Colon (tissue), 2 donors: ENCODE data around the gene PATZ1.

Experiments
- FAIRE-seq: peaks from 2 replicates; lab custom pipeline; 2012; peaks lifted over from hg19 to GRCh38; lab: Jason Lieb, UNC
- donor health status: control.
- donor health status: control.

PATZ1 gene

GRCh38 chr22:31313366-31314147 is 32.6 kb downstream of the PATZ1 start:
- FAIRE-seq = no peak

DNA sequence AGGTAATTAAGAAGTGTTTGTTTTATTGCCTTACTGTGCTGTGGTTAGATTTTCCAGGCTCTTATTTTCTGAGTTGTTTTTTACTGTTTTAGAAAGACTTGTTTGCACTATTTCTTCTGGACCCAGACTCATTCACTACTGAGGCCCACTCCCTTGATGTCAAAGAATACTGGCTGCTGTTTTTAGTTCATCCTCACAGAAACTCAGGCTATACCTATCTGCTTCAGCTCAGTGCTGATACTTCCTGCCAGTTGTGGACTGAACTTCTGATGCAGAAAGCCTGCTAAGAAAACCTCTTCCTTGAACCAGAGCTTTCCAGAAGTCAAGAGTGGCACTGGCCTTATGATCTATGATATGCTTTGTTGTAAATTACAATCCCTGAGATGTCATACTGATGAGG is 38.0 kb downstream of the PATZ1 start:
- no peak for FAIRE-seq

- no peak for FAIRE-seq
Observed at GRCh38 chr22:31305194-31305593, 41.0 kb downstream of the PATZ1 start.

DNA sequence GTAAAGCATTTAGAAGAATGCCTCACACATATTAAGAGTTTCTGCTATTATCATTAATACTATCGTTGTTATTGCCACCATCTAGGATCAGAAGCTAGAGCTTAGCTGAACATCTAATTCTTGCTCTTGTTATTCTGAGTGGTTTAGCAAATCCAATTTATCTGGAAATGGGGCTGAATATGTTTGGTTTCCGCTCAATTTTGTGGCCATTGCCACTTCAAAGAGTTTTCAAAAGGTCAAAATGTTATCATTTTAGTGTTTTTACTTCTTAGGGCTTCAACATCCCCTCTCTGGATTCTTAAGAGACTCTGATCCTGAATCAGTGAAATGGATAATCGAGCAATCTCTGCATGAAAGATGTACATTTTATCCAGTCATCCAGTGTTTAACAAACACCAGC is 43.6 kb downstream of the PATZ1 start:
- FAIRE-seq = no peak

DNA sequence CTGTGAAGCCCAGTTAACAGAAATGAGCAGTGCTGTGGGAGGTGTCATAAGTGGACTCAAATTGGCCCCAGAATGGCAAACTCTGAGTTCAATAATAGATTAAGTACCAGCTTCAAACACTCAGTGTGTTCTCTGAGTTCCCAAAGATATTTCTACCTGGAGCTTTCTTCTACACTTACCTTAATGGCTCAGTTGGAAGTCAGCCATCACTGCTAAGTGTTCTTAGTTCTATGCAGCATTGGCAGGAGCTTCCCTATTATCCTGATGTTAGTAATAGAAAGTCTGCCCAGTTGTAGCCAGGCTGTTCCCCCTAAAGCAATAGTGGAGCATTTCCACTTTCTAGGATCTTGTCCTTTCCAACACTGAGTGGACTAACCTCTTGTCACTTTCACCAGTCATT is 44.1 kb downstream of the PATZ1 start:
- no peak for FAIRE-seq

DNA sequence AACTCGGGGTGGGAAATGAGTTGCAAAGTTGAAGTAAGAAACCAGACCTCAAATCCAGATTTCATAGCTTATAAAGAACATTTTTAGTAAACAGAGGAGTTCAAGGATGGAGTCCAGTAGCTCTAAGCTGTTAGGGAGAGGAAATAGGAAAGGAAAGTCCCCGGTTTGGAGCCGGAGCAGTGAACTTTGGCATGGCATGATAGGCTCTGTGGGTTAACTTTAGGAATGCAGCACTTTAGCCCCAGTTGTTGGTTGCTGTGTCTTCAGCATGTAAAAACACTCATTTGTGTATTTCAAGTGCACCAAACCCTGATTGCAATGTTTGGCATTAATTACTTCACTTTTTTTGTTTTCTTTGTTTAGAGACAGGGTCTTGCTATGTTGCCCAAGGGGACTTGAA is 45.2 kb downstream of the PATZ1 start:
- no peak for FAIRE-seq

GRCh38 chr22:31295831-31296657 is 50.1 kb downstream of the PATZ1 start:
- FAIRE-seq = no peak

GRCh38 chr22:31295360-31295759 is 50.8 kb downstream of the PATZ1 start:
- no peak for FAIRE-seq

- no peak for FAIRE-seq
Observed at GRCh38 chr22:31292236-31292989, 53.7 kb downstream of the PATZ1 start, which contains the start of gene PIK3IP1. Gene PIK3IP1, minus strand, starts transcription at chr22:31292488. Its CDS starts 144 bp downstream, at chr22:31292344.

- FAIRE-seq = no peak
Observed at GRCh38 chr22:31291481-31292235, 54.5 kb downstream of the PATZ1 start.

GRCh38 chr22:31290494-31291471 is 55.4 kb downstream of the PATZ1 start:
- FAIRE-seq = no peak

DNA sequence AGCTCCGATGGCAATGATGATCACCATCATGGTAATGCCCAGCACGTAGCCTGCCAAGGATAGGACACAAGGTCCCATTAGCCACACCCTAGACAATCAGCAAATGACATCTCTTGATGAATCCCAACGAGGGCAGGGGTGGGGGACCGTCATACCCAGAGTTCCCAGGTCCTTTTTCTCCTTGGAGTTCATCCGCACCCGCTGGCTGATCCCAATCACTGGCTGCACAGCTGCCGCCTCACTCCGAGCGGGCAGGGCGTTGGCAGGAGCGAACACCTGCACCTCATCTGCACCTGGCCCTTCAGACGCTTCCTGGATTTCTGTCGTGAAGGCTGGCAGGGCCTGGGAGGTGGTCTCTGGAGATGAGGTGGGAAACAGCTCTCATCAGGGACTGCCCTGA is 56.8 kb downstream of the PATZ1 start:
- FAIRE-seq = no peak

- no peak for FAIRE-seq
Observed at GRCh38 chr22:31288496-31289240, 57.5 kb downstream of the PATZ1 start.

DNA sequence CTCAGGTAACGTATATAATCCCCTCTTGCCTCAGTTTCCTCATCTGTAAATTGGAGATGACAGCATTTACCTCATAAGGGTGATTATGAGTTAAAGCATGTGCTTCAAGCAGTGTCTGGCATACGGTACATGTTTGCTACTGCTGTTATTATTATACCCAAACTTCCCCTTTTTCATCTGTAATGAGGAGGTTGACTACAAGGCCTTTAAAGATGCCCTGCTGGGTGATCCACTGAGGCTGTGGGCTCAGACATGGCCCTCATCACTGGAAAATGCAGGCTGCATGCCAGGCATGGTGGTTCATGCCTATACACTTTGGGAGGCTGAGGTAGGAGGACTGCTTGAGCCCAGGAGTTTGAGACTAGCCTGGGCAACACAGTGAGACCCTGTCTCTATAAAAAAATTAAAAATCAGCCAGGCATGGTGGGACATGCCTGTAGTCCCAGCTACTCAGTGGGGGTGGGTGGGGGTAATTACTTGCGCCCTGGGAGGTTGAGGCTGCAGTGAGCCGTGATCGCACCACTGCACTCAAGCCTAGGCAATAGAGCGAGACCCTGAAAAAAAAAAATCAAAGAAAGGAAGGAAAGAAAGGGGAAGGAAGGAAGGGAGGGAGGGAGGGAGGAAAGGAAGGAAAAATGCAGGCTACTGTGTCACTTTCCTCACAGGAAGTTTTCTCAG is 58.2 kb downstream of the PATZ1 start:
- FAIRE-seq = no peak

DNA sequence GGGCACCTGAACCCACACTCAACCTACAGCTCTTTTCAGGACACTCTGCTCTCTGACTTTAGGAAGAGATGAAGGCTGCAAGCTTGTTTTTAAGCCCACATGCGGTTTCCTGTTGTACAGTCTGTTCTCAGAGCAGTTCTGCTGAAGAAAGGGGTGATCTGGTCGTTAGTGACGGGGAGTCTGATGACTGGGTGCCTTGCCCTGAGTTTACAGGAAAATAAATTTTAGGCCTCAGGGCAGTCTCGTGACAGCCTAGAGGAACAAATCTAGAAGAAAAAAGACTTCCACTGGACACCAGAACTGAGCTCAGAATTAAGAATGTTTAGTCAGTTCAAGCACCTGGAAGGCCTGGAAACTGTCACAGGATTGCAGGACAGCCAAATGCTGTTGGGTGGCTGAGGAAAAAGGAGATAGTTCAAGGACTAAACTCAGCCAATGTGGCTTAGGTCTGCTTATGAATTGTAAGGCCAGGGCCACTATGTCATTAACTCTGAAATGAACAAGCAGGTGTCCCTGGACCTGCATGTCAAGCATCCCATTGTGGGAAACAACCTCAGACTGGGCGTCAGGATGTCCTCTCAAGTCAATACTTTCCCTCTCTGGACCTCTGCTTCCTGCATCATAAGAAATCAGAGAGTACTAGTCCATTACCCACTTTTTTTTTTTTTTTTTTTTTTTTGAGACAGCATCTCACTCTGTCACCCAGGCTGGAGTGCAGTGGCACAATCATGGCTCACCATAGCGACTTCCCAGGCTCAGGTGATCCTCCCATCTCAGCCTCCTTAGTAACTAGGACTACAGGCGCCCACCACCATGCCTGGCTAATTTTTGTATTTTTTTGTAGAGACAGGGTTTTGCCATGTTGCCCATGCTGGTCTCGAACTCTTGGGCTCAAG is 59.5 kb downstream of the PATZ1 start:
- no peak for FAIRE-seq

DNA sequence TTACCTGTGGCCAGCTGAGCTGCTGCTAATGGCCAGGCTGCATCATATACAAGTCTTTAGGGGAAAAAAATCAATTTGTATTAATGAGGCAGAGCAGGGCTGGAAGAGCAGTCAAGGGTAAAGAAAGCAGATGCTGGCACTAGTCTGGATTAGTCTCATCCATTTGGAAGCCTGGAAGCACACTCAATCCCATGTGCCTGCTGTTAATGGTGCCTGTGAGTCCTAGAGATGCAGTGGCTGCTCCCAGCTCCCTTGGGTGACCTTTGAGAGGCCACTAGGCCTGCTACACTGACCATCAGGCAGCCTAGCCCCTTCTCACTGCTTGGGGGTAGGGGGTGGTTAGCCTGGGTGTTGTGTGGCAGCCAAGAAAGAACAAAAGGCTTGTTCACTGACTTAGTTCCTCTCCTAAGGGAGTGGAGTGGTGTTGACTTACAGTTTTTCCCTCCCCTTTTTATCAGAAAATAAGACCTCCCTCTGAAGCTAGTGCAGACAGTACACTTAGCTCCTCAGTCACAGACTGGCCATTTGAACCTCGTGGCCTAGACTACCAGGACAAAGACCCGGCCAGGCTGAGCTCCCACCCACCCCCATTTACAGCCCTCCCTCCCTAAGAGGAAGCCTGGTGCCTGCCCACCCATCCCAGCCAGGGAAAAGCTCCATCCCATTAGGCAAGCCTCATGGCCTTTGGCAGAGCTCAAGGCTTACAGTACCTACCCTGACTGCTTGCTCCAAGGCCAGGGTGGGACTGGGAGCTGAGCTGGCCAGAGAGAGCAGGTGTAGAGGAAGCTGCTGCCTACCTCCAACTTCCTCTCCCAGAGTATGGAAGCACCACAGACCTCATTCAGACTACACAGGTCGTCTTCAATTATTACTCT is 61.6 kb downstream of the PATZ1 start:
- FAIRE-seq = no peak

GRCh38 chr22:31282748-31283468 is 63.2 kb downstream of the PATZ1 start:
- no peak for FAIRE-seq
